Chondrocyte (in vitro differentiated cells): ENCODE results near the gene WWC1. TPM values are rescaled to one million over a fixed set of nuclear protein-coding genes. Genes with fewer than 3 reads are reported as not detected.

Source experiments
- DNase-seq: peaks from one replicate; pipeline ENCODE4 v3.0.0; 2021; ENCODE audit warnings: mixed read lengths, low spot score
- H3K27ac Mint-ChIP-seq: one replicate; pipeline ENCODE4 v1.8.0; 2021; ENCODE audit warnings: mild to moderate bottlenecking, moderate library complexity, mixed read lengths; ENCODE audit not compliant: unreplicated experiment
- H3K27me3 Mint-ChIP-seq: 2 replicates; pipeline ENCODE4 v1.8.0; 2021; ENCODE audit warnings: low read depth, mixed read lengths
- H3K36me3 Mint-ChIP-seq: 2 replicates; pipeline ENCODE4 v1.8.0; 2021; ENCODE audit warnings: low read depth, mixed read lengths
- H3K4me1 Mint-ChIP-seq: 2 replicates; pipeline ENCODE4 v1.8.0; 2021; ENCODE audit warnings: low read depth, mild to moderate bottlenecking, mixed read lengths
- H3K4me3 Mint-ChIP-seq: one replicate; pipeline ENCODE4 v1.8.0; 2021; ENCODE audit warnings: mild to moderate bottlenecking, moderate library complexity, mixed read lengths; ENCODE audit not compliant: unreplicated experiment
- H3K9me3 Mint-ChIP-seq: 2 replicates; pipeline ENCODE4 v1.8.0; 2021; ENCODE audit warnings: low read depth, mixed read lengths
- CTCF ChIP-seq: fragments of 200-600 bp; sonication (generic); IDR thresholded peaks from 2 replicates; pipeline ENCODE4 v1.5.0; 2021; ENCODE audit warnings: antibody characterized with exemption, mild to moderate bottlenecking, moderate library complexity
- total RNA-seq: library from RNA; stranded (reverse); gene quantifications from 3 replicates; pipeline ENCODE4 v1.2.1, GENCODE V29; 2021

Gene WWC1
- total RNA-seq, 1 donor from 2014 or later: 2.1 TPM

- Mint-ChIP-seq H3K4me3 (peak overlapping the region; percentile 70), H3K27me3 (peaks cover 7% of the 10 kb centered on the region), H3K4me1 (peaks cover 12% of the 10 kb centered on the region), H3K36me3 (no peaks in the 10 kb centered on the region), H3K9me3 (no peaks in the 10 kb centered on the region), H3K27ac (peak overlapping the region; percentile 12)
- TF ChIP-seq CTCF: peak; percentile 100
- no peak for DNase-seq
Observed at GRCh38 chr5:168268949-168269936, 22.2 kb upstream of the WWC1 start.

DNA sequence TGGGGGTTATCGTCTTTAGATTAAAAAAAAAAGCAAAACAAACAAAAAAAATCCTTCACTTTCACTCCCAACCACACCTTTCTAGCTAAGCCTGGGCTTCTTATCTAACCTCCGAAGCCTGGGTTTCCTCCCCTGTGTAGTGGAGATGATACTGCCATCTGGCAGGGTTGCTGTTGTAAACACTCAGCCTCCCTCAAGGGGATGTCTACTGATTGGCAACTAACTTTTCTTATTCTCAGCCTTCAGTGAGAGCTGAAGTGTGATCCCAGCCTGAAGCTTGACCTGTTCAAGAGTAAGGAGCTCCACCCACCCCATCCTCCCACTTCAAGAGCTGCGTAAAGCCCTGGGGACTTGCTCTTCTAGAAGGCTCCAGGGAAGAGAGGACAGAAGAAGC is 21.5 kb upstream of the WWC1 start:
- peaks cover 7% of the 10 kb centered on the region for H3K27me3 Mint-ChIP-seq
- no peak for DNase-seq
- H3K4me3 Mint-ChIP-seq: no peak overlapping the region

GRCh38 chr5:168270476-168270875 is 21.0 kb upstream of the WWC1 start:
- Mint-ChIP-seq H3K27me3 (peaks cover 7% of the 10 kb centered on the region), H3K27ac (no peak overlapping the region), H3K4me1 (peaks cover 12% of the 10 kb centered on the region), H3K9me3 (no peaks in the 10 kb centered on the region), H3K36me3 (no peaks in the 10 kb centered on the region), H3K4me3 (no peak overlapping the region)
- TF ChIP-seq CTCF: no peak
- no peak for DNase-seq

More for the DNA sequence above, 21.5 kb upstream of the WWC1 start:
- TF ChIP-seq CTCF: no peak
- H3K27ac Mint-ChIP-seq: no peak overlapping the region
- no peaks in the 10 kb centered on the region for H3K9me3 Mint-ChIP-seq
- peaks cover 12% of the 10 kb centered on the region for H3K4me1 Mint-ChIP-seq
- H3K36me3 Mint-ChIP-seq: no peaks in the 10 kb centered on the region

GRCh38 chr5:168273056-168273980 is 18.1 kb upstream of the WWC1 start:
- no peak overlapping the region for H3K4me3 Mint-ChIP-seq
- no peaks in the 10 kb centered on the region for H3K9me3 Mint-ChIP-seq
- TF ChIP-seq CTCF: no peak
- DNase-seq: no peak
- peaks cover 27% of the 10 kb centered on the region for H3K27me3 Mint-ChIP-seq
- no peaks in the 10 kb centered on the region for H3K36me3 Mint-ChIP-seq
- peaks cover 12% of the 10 kb centered on the region for H3K4me1 Mint-ChIP-seq
- no peak overlapping the region for H3K27ac Mint-ChIP-seq

GRCh38 chr5:168274406-168274805 is 17.0 kb upstream of the WWC1 start:
- Mint-ChIP-seq H3K9me3 (no peaks in the 10 kb centered on the region), H3K27me3 (peaks cover 30% of the 10 kb centered on the region), H3K4me3 (no peak overlapping the region), H3K4me1 (peaks cover 3% of the 10 kb centered on the region), H3K27ac (no peak overlapping the region), H3K36me3 (no peaks in the 10 kb centered on the region)
- no peak for DNase-seq
- TF ChIP-seq CTCF: no peak
